CD8-positive, alpha-beta memory T cell (primary cell): ENCODE results near the gene TCIRG1. TPM values are rescaled to one million over a fixed set of nuclear protein-coding genes. Genes with fewer than 3 reads are reported as not detected.

ENCODE experiments used
- CTCF ChIA-PET: fragments of 350-600 bp; sonication (Branson Sonifier 250); formaldehyde crosslinking; loops from one replicate; lab custom pipeline; 2021; ENCODE audit warnings: antibody characterized with exemption; lab: Charles Lee
- POLR2A ChIA-PET: fragments of 350-600 bp; sonication (Branson Sonifier 250); formaldehyde crosslinking; loops from one replicate; lab custom pipeline; 2021; ENCODE audit warnings: antibody characterized with exemption; lab: Charles Lee
- DNase-seq, 5 donors: peaks; one replicate each; pipeline versions ENCODE4 v3.0.0 to v3.0.0-alpha.2; 2020 to 2022; ENCODE audit warnings: mixed read lengths in 1 of 5
- H3K27ac ChIP-seq: one replicate; pipeline ENCODE4 v1.7.0; 2013; ENCODE audit warnings: low read depth, mild to moderate bottlenecking, low read length, moderate library complexity
- H3K27me3 ChIP-seq: 2 replicates; pipeline ENCODE4 v1.7.0; 2013; ENCODE audit warnings: low read length, mild to moderate bottlenecking; ENCODE audit not compliant: insufficient read depth, poor library complexity, severe bottlenecking
- H3K36me3 ChIP-seq: 2 replicates; pipeline ENCODE4 v1.7.0; 2013; ENCODE audit warnings: mild to moderate bottlenecking, low read length, moderate library complexity; ENCODE audit not compliant: insufficient read depth
- H3K4me1 ChIP-seq: 2 replicates; pipeline ENCODE4 v1.7.0; 2013; ENCODE audit warnings: mild to moderate bottlenecking, low read length, moderate library complexity; ENCODE audit not compliant: insufficient read depth
- H3K4me3 ChIP-seq: 2 replicates; pipeline ENCODE4 v1.7.0; 2013; ENCODE audit warnings: mild to moderate bottlenecking, low read length
- H3K9me3 ChIP-seq: 2 replicates; pipeline ENCODE4 v1.7.0; 2013; ENCODE audit warnings: mild to moderate bottlenecking, low read length
- H3K27ac Mint-ChIP-seq, 8 donors: one replicate each; pipeline ENCODE4 v1.8.0; 2020 to 2021; ENCODE audit warnings: mixed read lengths in 8 of 8, mild to moderate bottlenecking in 6 of 8, inconsistent platforms in 3 of 8, moderate library complexity in 3 of 8
- H3K27me3 Mint-ChIP-seq, 2 donors: one replicate each; pipeline ENCODE4 v1.8.0; 2020 to 2021; ENCODE audit warnings: mixed read lengths in 2 of 2, mild to moderate bottlenecking in 1 of 2, moderate library complexity in 1 of 2
- H3K36me3 Mint-ChIP-seq, 3 donors: one replicate each; pipeline ENCODE4 v1.8.0; 2020 to 2021; ENCODE audit warnings: mixed read lengths in 3 of 3, inconsistent platforms in 1 of 3, mild to moderate bottlenecking in 1 of 3
- H3K4me1 Mint-ChIP-seq, 3 donors: one replicate each; pipeline ENCODE4 v1.8.0; 2020 to 2021; ENCODE audit warnings: mixed read lengths in 3 of 3, inconsistent platforms in 1 of 3, mild to moderate bottlenecking in 1 of 3
- H3K4me3 Mint-ChIP-seq, 7 donors: one replicate each; pipeline ENCODE4 v1.8.0; 2020 to 2021; ENCODE audit warnings: mixed read lengths in 7 of 7, mild to moderate bottlenecking in 6 of 7, moderate library complexity in 4 of 7, inconsistent platforms in 2 of 7
- H3K9me3 Mint-ChIP-seq, 5 donors: one replicate each; pipeline ENCODE4 v1.8.0; 2020 to 2022; ENCODE audit warnings: mixed read lengths in 5 of 5, mild to moderate bottlenecking in 3 of 5, moderate library complexity in 2 of 5, inconsistent platforms in 1 of 5
- polyA plus RNA-seq: library from polyadenylated mRNA; unstranded; fragments of 300-500 nt; fragmentation: Illumina TruSeq; gene quantifications from one replicate; pipeline ENCODE4 v1.2.3, GENCODE V29; 2021
- total RNA-seq, 2 experiments: library from RNA; stranded (reverse); gene quantifications; one replicate each; pipeline ENCODE4 v1.2.3, GENCODE V29; 2021

Gene TCIRG1
- total and polyA plus RNA-seq, 3 experiments from 2014 or later = 48.1 to 126 (median 108) TPM

GRCh38 chr11:68099057-68099456 lies 60.2 kb downstream of the TCIRG1 start:
- H3K27me3 Mint-ChIP-seq = no peaks in the 10 kb centered on the region
- peaks cover 0 to 2% (median 0%) of the 10 kb centered on the region in 3 donors for H3K36me3 Mint-ChIP-seq
- H3K4me1 Mint-ChIP-seq = peaks cover 10 to 13% (median 12%) of the 10 kb centered on the region in 3 donors
- H3K27ac ChIP-seq = peak overlapping the region; percentile 17
- no peak for DNase-seq
- no peaks in the 10 kb centered on the region for H3K27me3 ChIP-seq
- H3K4me3 ChIP-seq = no peak overlapping the region
- H3K9me3 Mint-ChIP-seq = no peaks in the 10 kb centered on the region
- no peaks in the 10 kb centered on the region for H3K9me3 ChIP-seq
- POLR2A ChIA-PET = no interaction called here
- H3K27ac Mint-ChIP-seq = peak overlapping the region in 3 of 8 donors; percentile 46 to 65 (median 56)
- CTCF ChIA-PET = interaction anchor here (0.6 to 1.3 kb wide), 2 partner anchors 11 to 35 kb away, joined by 3 to 4 read pairs; no protein-coding TSS in a partner anchor
- no peaks in the 10 kb centered on the region for H3K36me3 ChIP-seq
- H3K4me1 ChIP-seq = peaks cover 9% of the 10 kb centered on the region
- H3K4me3 Mint-ChIP-seq = no peak overlapping the region

GRCh38 chr11:68099474-68100405 lies 60.9 kb downstream of the TCIRG1 start:
- peaks cover 10 to 13% (median 12%) of the 10 kb centered on the region in 3 donors for H3K4me1 Mint-ChIP-seq
- peaks cover 0 to 2% (median 0%) of the 10 kb centered on the region in 3 donors for H3K36me3 Mint-ChIP-seq
- no peaks in the 10 kb centered on the region for H3K27me3 Mint-ChIP-seq
- peak overlapping the region; percentile 17 for H3K27ac ChIP-seq
- H3K4me1 ChIP-seq = peaks cover 9% of the 10 kb centered on the region
- ChIA-PET POLR2A (no interaction called here), CTCF (interaction anchor here (1.3 kb wide), 1 partner anchor 12 kb away, joined by 3 read pairs; no protein-coding TSS in a partner anchor)
- H3K27me3 ChIP-seq = no peaks in the 10 kb centered on the region
- H3K4me3 Mint-ChIP-seq = peak overlapping the region in 4 of 7 donors; percentile 19 to 53 (median 30)
- DNase-seq = peak in 1 of 5 donors; percentile 64
- H3K9me3 ChIP-seq = no peaks in the 10 kb centered on the region
- H3K27ac Mint-ChIP-seq = peak overlapping the region in 3 of 8 donors; percentile 38 to 65 (median 56)
- no peaks in the 10 kb centered on the region for H3K9me3 Mint-ChIP-seq
- no peaks in the 10 kb centered on the region for H3K36me3 ChIP-seq
- H3K4me3 ChIP-seq = peak overlapping the region; percentile 18

Other genes starting within 250 kb of the TCIRG1 start
- 10 to 100 TPM in 1 of 2 experiments, 1 to 10 TPM in 1; 9.8 to 11.1 TPM for gene UNC93B1, start 34.9 kb upstream of the TCIRG1 start, total RNA-seq
- 26.5 TPM for gene UNC93B1, start 34.9 kb upstream of the TCIRG1 start, polyA plus RNA-seq
- under 1 TPM; 0.20 to 0.33 TPM for gene ALDH3B1, start 28.7 kb upstream of the TCIRG1 start, total RNA-seq
- 0.12 TPM for gene ALDH3B1, start 28.7 kb upstream of the TCIRG1 start, polyA plus RNA-seq
- 100 to 1,000 TPM; 132 to 140 TPM for gene NDUFS8, start 8.3 kb upstream of the TCIRG1 start, total RNA-seq
- gene NDUFS8, start 8.3 kb upstream of the TCIRG1 start, polyA plus RNA-seq = 170 TPM
- gene CHKA, start 82.4 kb downstream of the TCIRG1 start, total RNA-seq = 10 to 100 TPM; 11.6 to 14.0 TPM
- 3.1 TPM for gene CHKA, start 82.4 kb downstream of the TCIRG1 start, polyA plus RNA-seq
- gene KMT5B, start 174.3 kb downstream of the TCIRG1 start, total RNA-seq = 10 to 100 TPM; 21.9 to 22.6 TPM
- gene KMT5B, start 174.3 kb downstream of the TCIRG1 start, polyA plus RNA-seq = 49.1 TPM
- 10 to 100 TPM; 46.9 to 49.8 TPM for gene C11orf24, start 232.9 kb downstream of the TCIRG1 start, total RNA-seq
- gene C11orf24, start 232.9 kb downstream of the TCIRG1 start, polyA plus RNA-seq = 15.7 TPM